NCI-H1048 (cell line): Measurements from ENCODE around the gene AGPS.
A peak's percentile ranks its signal among the peaks of the same experiment; 100 is the strongest.
"Not testable (repeated sequence)": the region's sequence is repeated elsewhere in the genome, so short reads cannot be mapped to it uniquely, and the experiment has no call there.

Experiments
- DNase-seq: peaks from one replicate; lab custom pipeline; 2025; lab: John Stamatoyannopoulos, UW

The AGPS gene

DNA sequence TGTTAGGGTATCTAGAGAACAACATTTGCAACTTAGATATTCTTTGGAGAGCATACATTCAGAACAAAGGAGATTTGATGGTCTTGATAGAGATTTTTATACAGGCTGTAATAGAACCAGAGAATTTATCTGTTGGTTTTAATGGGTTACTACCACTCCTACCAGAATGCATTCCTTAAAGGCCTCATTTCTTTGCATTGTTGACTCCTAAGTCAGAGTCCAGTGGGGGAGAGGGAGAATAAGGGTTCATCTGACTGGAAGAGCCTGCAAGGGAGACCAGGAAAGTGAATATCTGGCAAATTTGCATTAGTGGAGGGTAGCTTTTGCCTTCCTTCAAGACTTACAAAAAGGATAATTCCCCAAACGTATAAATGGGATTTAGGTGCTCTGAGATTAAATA lies 29.7 kb downstream of the AGPS start:
- no peak for DNase-seq

DNA sequence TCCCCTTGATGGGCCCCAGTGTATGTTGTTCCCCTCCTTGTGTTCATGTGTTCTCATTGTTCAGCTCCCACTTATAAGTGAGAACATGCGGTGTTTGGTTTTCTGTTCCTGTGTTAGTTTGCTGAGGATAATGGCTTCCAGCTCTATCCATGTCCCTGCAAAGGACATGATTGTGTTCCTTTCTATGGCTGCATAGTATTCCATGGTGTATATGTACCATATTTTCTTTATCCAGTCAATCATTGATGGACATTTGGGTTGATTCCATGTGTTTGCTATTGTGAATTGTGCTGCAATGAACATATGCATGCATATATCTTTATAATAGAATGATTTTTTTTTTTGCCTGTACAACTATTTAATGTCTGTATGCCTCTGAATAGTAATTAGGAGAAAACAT lies 31.5 kb downstream of the AGPS start:
- DNase-seq, result not testable (repeated sequence)

DNA sequence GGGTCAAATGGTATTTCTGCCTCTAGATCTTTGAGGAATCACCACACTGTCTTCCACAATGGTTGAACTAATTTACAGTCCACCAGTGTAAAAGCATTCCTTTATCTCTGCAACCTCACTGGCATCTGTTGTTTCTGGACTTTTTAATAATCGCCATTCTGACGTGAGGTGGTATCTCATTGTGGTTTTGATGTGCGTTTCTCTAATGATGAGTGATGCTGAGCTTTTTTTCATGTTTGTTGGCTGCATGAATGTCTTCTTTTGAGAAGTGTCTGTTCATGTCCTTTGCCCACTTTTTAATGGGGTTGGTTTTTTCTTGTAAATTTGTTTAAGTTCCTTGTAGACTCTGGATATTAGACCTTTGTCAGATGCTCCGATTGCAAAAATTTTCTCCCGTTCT lies 32.0 kb downstream of the AGPS start:
- DNase-seq, result not testable (repeated sequence)

DNA sequence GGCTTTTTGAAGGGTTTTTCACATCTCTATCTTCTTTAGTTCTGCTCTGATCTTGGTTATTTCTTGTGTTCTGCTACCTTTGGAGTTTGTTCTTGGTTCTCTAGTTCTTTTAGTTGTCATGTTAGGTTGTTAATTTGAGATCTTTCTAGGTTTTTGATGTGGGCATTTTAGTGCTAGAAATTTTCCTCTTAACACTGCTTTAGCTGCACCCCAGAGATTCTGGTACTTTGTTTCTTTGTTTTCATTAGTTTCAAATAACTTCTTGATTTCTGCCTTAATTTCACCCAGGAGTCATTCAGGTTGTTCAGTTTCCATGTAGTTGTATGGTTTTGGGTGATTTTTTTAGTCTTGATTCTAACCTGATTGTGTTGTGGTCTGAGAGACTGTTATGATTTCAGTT lies 34.7 kb downstream of the AGPS start:
- no peak for DNase-seq

DNA sequence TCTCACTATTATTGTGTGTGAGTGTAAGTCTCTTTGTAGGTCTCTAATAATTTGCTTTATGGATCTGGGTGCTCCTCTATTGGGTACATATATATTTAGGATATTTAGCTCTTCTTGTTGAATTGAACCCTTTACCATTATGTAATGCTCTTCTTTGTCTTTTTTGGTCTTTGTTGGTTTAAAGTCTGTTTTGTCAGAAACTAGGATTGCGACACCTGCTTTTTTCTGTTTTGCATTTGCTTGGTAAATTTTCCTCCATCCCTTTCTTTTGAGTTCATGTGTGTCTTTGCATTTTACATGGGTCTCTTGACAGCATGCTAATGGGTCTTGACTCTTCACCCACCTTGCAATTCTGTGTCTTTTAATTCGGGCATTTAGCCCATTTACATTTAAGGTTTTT lies 35.4 kb downstream of the AGPS start:
- DNase-seq, result not testable (repeated sequence)

DNA sequence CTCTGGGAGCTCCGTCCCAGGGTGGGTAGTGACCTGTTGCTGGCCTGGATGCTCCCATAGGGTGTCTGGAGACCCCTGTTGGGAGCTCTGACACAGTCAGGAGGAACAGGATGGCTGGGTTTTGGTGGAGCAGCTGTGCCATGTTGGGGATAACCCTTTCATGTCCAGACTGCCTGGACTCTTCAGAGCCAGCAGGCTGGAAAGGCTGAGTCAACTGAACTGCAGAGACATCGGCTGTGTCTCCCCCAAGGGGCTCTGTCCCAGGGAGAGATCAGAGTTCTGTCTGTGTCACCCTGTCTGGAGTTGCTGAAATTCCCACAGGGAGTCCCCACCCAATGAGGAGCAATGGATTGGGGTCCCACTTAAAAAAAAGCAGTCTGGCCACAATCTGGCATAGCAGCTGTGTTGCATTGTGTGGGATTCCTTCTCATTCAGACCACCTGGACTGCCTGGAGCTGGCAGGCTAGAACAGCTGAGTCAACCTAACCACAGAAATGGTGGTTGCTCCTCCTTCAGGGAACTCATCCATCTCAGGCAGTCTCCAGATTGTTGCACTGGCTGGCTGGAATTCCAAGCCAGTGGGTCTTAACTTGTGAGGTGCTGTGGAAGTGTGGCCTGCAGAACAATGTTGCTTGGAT lies 37.2 kb downstream of the AGPS start:
- no peak for DNase-seq

DNA sequence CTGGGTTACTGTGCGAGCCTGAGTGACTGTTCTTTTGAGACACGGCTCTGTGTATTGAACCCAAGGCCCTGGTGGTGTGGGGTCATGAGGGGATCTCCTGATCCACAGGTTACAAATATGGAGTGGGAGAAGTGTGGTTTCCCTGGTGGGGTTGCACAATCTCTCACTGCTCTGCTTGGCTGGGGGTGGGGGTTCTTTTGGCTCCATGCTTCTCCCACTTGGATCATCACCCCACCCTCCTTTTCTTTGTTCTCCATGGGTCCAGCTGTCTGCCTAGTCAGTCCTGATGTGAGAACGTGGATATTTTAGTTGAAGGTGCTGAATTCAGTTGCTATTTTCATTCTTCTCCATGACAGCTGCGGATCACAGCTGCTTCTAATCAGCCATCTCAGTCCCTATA lies 37.8 kb downstream of the AGPS start:
- DNase-seq, result no peak

DNA sequence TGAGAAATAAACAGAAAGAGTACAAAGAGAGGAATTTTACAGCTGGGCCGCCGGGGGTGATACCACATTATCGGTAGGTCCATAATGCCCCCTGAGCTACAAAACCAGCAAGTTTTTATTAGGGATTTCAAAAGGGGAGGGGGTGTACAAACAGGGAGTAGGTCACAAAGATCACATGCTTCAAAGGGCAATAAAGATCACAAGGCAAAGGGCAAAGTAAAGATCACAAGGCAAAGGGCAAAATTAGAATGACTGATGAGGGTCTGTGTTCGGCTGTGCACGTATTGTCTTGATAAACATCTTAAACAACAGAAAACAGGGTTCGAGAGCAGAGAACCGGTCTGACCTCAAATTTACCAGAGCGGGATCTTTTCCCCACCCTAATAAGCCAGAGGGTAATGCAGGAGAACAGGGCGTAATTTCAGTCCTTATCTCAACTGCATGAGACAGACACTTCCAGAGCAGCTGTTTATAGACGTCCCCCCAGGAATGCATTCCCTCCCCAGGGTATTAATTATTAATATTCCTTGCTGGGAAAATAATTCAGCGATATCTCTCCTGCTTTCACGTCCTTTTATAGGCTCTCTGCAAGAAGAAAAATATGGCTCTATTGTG lies 38.6 kb downstream of the AGPS start:
- not testable (repeated sequence) for DNase-seq

DNA sequence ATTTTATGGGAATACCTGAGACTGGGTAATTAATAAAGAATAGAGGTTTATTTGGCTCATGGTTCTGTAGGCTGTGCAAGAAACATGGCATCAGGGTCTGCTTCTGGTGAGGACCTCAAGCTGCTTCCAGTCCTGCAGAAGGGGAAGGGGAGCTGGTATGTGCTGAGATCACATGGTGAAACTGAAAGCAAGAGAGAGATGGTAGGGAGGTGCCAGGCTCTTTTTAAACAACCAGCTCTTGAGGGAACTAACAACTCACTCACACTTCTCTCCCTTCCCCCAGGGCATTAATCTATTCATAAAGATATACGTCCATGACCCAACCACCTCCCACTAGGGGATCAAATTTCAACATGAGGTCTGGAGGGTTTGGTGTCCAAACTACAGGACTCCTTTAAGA lies 40.1 kb downstream of the AGPS start:
- no peak for DNase-seq

DNA sequence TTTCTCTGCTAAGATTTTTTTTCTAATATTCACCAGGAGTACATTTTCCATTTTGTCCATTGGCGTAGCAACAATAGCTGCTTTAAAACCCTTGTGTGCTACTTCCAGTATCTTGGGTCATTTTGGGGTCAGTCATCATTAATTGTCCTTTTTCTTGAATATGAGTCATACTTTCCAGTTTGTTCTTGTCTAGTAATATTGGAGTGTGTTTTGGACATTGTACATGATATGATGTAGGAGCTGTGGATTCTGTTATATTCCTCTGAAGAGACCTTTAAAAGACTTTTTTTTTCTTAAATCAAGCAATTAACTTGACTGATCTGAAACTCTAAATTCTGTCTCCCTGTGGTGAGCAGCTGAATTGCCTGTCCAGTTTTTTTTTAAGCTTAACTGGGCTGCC lies 40.8 kb downstream of the AGPS start:
- no peak for DNase-seq

DNA sequence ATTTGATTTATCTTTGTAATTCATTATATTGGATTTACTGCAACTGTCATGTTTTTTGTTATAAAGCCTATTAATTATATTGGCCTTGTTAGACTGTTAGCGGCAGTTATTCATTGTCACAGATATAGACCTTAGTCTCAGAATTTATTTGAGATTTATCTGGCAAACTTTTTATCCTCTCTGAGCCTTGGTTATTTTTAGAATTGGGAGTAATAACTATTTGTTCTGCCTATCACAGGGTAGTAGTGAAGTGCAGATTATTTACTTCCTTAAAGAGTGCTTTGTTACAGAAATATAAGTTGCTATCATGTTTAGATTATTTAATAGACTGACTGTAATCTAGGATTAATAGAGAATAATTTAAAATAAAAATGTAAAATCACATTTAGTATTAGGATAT lies 41.9 kb downstream of the AGPS start:
- no peak for DNase-seq

DNA sequence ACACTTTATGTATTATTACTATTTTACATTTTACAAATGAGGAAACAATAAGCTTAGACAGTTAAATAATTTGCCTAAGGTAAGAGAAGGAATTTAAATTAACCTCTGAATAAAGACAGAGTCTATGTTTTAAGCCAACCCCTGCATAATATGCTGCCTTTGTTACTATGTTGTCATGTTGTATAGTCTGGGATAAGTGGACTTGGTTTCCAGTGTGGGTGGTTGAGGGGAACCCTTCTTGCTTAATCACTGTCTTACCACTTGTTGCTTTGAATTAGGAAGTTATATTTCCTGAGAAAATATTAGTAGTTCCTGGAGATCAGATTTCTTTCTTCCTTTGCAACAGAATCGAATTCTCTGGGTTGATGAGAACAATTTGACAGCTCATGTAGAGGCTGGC lies 52.6 kb downstream of the AGPS start:
- peak; percentile 30 for DNase-seq

DNA sequence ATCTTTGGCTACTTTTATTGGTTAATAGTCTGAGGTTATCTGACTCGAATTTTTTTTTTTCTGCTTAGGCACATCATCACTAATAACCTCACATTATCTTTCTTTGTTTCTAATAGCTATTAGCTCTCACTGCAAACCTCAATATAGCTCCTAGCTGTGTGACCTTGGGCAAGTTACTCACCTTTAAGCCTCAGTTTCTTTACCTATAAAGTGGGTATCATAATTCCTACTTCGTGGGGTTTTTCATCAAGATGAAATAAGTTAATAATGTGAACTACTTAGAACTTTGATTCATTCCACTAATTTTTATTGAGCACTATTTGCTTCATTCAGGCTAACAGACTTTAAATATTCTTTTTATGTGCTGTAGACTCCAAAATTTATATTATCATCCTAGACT lies 55.5 kb downstream of the AGPS start:
- DNase-seq, result no peak

DNA sequence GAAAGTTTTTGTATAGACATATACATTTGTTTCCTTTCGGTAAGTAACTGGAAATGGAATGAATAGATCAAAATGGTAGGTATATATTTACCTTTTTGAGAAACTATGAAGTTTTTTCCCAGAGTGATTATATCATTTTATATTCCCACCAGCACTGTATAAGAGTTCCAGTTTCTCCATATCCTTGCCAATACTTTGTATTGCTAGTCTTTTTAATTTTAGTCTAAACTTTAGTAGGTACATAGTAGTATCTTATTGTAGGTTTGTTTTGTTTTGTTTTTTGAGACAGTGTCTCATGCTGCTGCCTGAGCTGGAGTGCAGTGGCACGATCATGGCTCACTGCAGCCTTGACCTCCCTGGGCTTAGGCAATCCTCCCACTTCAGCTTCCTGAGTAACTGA lies 56.6 kb downstream of the AGPS start:
- no peak for DNase-seq

DNA sequence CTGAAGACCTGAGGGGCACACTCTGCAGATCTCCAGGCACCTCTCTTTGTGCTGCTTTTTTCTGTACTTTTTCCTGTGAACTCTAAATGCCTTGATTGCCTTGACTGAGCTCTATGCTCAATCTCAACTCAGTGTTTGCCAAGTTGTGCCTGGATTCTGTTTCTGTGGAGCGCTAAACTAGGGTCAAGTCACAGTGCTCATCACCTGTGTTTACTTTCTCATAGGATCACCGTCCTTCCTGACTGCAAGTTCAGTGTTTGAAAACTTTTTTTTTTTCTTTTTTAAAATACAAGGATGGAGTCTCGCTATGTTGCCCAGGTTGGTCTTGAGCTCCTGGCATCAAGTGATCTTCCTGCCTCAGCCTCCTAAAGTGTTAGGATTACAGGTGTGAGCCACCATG lies 62.6 kb downstream of the AGPS start:
- DNase-seq, result no peak

DNA sequence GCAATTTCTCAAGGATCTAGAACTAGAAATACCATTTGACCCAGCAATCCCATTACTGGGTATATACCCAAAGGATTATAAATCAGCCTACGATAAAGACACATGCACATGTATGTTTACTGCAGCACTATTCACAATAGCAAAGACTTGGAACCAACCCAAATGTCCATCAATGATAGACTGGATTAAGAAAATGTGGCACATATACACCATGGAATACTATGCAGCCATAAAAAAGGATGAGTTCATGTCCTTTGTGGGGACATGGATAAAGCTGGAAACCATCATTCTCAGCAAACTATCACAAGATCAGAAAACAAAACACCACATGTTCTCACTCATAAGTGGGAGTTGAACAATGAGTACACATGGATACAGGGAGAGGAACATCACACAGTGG lies 67.2 kb downstream of the AGPS start:
- not testable (repeated sequence) for DNase-seq

DNA sequence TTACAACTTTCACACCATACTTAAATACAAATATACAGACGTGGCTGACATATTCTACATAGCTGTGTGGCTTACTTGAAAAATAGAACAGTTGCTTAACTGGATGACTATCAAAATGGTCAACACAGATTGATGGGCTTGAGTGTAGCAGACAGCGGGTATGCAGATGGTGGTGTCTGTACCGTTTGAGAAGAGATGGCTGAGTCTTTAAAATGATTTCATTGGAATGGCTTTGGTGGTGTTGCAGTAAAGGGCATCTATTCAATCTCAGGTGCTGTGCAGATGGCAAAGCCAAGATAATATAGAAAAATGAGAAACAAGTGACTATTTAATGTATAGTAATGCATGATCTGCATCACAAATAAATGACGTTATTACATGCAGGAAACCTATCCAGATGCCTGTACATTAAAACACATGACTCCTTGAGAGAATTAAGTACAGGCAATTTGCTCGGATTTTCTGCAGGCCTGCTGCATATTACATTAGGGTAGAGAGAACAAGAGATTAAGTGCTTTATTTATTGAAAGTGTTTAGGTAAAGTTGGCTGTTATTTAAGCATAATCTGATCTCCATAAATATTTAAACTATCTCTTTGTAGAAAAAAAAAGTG lies 68.5 kb downstream of the AGPS start:
- no peak for DNase-seq

DNA sequence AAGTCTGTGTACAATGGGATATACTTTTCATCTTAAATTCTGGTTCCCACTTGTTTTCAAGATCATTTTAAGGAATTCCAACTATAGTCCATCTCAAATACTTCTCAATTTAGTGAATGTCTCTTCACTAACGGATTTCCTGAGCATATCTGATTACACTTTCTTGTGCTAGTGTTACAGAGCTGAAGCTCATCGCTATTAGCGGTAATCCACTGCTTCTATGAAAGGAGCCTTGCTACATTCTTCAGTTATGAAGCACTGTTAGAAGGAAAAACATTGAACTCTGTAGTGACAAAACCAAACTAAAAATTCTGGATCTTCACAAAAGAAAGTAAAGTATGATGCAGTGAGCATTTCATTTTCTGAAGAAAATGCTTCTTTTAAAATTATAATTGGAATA lies 72.0 kb downstream of the AGPS start:
- no peak for DNase-seq

DNA sequence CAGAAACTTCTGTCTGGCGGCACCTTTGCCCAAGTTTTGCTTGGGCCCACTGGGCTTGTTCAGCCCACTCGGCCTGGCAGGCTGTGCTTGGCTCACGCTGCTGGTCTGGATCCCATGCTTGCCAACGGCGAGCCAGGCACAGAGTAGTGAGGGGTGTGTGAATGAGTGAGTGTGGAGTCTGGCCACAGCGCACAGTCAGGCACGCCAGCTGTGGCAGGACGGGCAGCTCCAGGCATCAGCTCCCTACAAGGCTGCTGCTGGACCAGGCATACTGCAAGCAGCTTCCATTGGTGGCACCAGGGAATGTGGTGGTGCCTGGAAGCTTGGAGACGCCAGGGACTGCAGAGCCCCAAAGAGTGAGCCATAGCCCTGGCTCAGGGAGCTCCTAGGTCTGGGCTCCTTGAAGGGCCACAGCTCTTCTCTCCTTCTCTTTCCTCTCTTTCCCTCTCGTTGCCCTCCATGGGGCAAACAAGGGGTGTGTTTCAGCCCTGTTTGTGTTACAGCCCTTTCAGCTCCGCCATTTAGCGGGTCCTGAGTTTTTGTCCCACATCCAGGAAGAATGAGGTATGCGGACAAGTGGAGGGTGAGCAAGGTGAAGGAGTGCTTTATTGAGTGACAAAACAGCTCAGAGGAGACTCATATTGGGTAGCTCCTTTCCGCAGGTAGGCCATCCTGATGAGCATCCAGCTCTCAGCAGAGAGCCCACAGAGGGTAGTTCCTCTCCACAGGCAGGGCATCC lies 73.0 kb downstream of the AGPS start:
- DNase-seq, result no peak

DNA sequence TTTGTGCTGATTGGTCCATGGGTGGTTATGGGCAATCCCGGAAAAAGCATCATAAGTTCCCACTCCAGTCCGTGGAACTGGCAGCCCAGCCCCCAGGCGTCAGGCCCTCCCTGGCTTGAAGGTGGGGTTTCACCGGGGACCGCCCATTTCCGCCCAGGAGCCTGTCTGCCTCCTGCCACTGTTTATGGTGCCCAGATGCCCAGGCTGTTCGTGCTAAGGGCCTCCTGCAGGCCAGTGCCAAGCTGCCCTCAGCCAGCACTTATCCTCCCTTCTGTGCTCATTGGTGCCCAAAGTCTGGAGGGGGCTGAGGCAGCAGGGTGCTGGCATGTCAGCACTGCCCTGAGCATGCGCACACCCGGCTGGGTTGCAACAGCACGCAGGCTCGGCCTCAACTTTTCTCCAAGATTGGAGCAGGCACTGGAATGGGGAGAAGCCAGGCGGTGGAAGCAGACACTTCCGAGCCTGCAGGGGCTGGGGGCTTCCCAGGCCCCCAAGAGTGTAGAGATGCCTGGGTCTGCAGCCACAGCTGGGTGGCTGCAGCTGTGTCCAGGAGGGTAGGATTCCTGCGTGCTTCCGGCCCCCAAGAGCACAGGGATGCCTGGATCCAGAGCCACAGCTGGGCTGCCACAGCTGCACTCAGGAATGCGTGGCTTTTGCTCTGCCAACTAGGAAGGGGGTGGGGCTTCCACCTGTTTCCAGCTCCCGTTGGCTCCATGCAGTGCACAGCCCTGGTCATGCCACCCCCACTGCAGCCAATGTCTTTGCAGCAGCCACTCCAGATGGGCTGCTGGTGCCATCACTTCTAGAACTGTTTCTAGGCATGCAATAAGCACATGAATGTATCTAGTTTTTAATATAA lies 74.0 kb downstream of the AGPS start:
- no peak for DNase-seq

DNA sequence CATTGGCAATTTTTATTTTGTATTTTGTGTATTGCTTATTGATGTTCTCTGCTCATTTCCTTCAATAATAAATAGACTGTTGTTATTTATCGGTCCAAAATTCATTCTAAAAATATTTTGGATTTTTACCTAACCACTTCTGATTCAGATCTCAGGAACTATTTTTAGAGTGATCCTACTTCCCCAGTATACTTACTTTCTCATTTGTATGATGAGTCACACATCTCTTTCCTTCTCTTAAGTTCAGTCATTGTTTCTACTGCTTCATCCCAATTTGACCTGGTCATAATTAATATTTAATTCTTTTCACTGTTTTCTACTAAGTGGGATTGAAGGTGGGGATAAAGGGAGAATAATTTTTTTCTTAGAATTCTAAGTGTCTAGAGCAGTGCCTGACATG lies 75.1 kb downstream of the AGPS start:
- DNase-seq, result no peak

DNA sequence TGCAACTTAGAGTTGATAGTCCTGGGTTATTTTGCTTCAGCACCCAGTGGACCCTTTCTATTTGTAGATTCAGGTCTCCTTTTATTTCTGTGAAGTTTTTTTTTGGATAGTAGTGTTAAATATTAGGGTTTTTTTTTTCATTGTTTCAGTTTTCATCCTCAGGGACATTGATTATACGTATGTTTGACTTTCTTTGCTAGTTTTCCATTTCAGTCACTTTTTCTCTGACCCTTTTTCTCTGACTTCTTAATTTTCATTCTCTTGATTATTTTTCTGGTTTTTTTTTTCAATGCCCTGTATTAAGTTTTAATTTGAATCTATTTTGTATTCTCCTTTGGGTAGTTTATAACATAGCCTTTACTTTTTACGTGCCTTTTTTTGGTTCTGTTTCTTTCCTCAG lies 79.4 kb downstream of the AGPS start:
- DNase-seq, result no peak
